GM10266 (cell line): ENCODE results near the gene COQ9.
"Not testable (repeated sequence)": the region's sequence is repeated elsewhere in the genome, so short reads cannot be mapped to it uniquely, and the experiment has no call there.

Experiments
- DNase-seq: peaks from one replicate; pipeline ENCODE4 v3.0.0; 2012; ENCODE audit errors: extremely low spot score
- TF ChIP-seq, protein P1 (sequence below): IDR thresholded peaks from 2 replicates; pipeline ENCODE4 v1.5.1; 2012; ENCODE audit warnings: mild to moderate bottlenecking, low read depth; ENCODE audit not compliant: control insufficient read depth, insufficient read depth; ENCODE audit errors: missing control alignments

COQ9 gene

DNA sequence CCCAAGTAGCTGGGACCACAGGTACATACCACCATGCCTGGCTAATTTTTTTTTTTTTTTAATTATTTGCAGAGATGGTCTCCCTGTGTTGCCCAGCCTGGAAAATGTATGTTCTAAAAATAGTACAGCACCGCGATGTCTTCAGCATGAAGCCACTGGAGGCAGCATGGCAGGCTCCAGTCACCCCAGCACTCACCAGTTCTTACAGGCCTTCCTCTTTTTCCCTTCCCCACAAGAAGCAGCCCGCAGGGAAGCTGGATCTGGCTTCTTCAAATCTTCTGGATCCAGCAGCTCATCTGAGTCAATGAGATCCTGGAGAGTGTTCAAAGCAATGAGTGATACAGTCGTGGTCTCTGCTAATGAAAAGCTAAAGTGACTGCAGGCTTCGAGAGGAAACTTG, 16.3 kb upstream of the COQ9 start:
- TF ChIP-seq, protein P1, sequence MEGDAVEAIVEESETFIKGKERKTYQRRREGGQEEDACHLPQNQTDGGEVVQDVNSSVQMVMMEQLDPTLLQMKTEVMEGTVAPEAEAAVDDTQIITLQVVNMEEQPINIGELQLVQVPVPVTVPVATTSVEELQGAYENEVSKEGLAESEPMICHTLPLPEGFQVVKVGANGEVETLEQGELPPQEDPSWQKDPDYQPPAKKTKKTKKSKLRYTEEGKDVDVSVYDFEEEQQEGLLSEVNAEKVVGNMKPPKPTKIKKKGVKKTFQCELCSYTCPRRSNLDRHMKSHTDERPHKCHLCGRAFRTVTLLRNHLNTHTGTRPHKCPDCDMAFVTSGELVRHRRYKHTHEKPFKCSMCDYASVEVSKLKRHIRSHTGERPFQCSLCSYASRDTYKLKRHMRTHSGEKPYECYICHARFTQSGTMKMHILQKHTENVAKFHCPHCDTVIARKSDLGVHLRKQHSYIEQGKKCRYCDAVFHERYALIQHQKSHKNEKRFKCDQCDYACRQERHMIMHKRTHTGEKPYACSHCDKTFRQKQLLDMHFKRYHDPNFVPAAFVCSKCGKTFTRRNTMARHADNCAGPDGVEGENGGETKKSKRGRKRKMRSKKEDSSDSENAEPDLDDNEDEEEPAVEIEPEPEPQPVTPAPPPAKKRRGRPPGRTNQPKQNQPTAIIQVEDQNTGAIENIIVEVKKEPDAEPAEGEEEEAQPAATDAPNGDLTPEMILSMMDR = no peak
- no peak for DNase-seq

DNA sequence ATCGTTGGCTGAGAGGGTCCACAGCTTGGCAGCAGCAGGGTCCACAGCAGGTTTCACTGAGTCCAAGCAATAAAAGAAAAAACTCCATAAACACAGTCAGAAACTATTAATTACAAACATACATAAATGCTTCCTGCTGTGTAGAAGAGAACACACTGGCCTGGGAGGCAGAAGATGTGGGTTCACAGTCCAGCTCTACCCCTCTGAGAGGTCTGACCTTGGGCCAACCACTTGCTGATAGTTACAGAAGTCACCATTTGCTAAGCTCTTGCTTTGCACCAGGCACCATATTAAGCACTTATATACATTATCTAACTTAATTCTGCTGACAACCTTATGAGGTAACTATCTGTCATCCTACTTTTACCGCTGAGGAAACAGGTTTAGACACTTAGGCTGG, 14.8 kb upstream of the COQ9 start:
- TF ChIP-seq, protein P1 = no peak
- DNase-seq = no peak

DNA sequence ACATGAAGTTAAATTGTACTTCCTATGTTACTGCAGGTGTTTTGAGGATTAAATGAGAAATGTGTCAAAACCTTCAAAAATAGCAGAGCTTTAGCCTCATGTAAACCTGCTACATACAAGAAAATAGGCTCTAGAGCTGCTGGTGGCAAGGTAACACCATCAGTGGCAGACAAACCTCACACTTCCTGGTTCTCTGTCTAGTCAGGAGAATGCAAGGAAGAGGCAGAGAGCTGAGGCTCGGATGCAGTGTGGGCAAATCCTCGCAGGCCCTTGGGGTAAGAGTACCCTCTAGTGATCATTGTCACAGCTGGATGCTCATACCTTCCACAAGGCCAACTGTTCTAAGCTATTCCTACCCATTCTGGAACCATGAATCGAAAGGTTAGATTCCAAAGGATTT, 14.3 kb upstream of the COQ9 start:
- DNase-seq = no peak
- TF ChIP-seq, protein P1 = no peak

DNA sequence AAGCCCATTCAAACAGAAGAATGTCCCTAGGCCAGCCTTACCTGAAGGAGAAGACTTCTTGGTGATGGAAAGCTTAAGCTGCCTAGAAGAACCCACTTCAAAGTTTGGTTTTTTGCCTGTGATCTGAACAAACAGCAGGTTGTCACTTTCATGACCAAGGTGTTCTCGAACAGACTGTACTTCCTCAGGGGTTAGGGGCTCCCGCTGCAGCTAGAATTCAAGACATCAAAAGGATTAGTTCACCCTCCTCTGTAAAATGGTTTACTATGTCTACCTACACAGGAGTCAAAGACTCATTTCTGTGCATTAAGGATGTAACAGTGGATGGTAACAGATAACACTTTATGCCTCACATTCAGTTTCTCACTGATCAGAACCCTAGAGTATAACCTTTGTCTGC, 13.3 kb upstream of the COQ9 start:
- no peak for DNase-seq
- TF ChIP-seq, protein P1 = no peak

DNA sequence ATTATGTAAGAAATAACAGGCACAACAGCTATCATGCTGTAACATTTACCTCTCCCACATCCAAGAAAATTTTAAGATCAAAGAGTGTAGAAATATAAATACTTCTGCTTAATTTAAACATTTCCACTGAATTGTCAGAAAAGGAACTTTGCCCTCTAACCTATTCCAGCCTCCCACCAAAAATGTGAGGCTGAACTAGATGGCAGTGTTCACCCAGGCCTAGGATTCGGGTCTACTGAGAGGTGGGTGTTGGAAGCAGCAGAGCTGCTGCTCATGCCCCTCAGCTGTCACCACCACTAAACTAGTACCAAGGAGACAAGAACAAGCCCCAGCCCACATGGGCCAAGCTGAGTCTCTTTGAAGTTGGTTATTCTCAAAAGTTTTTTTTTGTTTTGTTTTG, 11.4 kb upstream of the COQ9 start:
- TF ChIP-seq, protein P1 = no peak

DNA sequence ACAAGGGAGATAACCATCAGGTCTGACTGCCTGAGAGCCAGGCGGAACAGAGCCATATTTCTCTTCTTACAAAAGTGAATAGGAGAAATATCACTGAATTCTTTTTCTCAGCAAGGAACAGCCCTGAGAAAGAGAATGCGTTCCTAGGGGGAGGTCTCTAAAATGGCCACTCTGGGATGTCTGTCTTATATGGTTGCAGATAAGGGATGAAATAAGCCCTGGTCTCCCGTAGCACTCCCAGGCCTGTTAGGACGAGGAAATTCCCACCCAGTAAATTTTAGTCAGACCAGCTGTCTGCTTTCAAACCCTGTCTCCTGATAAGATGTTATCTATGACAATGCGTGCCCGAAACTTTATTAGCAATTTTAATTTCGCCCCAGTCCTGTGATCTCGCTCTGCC, 7.3 kb upstream of the COQ9 start:
- DNase-seq = not testable (repeated sequence)

More for the DNA sequence above, 11.4 kb upstream of the COQ9 start:
- DNase-seq = no peak

DNA sequence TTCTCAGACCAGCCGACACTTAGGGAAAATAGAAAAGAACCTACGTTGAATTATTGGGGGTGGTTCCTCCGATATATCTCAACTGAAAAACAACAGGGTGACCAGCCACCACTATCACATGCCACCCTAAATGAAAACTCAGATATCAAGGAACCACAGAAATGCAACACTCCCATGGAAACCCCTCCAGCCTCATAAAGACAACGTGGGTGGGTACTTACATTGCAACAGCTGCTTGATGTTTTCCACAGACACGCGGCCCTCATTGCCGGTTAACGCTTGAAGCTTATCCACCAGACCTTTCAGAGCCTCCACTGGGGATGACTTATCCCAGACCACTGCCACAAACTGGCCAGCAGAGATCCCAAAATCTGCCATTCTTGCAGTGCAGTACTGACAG, 6.7 kb upstream of the COQ9 start:
- not testable (repeated sequence) for DNase-seq

DNA sequence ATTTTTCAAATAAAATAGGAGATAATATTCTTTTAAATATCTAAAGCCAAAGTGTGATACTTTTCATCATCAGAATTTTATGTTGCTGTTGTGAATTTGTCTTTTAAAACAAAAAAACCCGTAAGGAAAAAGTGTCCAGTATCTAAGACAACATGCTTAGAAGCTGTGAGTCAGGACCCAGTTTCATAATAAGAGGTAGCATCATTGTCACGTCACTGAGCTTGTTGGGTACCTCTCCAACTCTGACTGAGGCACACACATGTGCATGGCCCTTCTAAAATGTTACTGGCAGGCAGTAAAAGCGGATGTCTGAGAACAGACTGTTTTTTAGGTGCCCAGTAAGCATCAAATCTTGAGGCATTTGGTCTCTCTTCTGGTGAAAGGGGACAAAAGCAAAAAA, 2.6 kb upstream of the COQ9 start:
- TF ChIP-seq, protein P1 = no peak
- DNase-seq = no peak

DNA sequence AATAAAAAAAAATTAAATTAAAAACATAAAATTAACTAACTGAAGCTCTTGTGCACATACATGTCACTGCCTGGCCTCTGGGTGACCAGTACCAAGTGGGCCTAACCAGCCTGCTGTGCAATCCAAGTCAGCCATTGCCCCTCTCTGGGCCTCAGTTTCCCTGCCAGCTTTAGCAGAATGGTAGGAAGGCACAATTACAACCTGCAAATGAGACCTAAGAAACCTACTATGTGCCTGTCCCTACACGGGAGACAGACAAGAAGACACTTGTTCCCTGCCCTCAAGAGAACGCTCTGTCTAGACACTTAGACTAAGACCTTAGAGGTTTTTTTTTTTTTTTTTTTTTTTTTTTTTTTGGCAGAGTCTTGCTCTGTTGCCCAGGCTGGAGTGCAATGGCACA, 1.8 kb upstream of the COQ9 start:
- TF ChIP-seq, protein P1 = no peak
- DNase-seq = no peak
